Heart left ventricle (tissue), 16 donors: Measurements from ENCODE around the gene GH2. TPM values are rescaled to one million over a fixed set of nuclear protein-coding genes. Genes with fewer than 3 reads are reported as not detected.
"Not testable (repeated sequence)": the region's sequence is repeated elsewhere in the genome, so short reads cannot be mapped to it uniquely, and the experiment has no call there.

Experiments used
- ATAC-seq, 4 donors: fragments of 200-7000 bp; cut with Tn5 transposase; one replicate each; pipeline ENCODE4 v1.9.1; 2020 to 2022; ENCODE audit warnings: moderate library complexity in 4 of 4, mild to moderate bottlenecking in 3 of 4, moderate number of reproducible peaks in 1 of 4
- DNase-seq, 5 donors: peaks; one replicate each; pipeline ENCODE4 v3.0.0-alpha.2; 2020
- H3K27ac ChIP-seq, 12 donors: fragments of 200-600 bp; sonication (generic) in 4 of 12; one replicate each; pipeline versions ENCODE4 v1.5.0 to v1.8.0; 2016 to 2022; ENCODE audit warnings: mild to moderate bottlenecking in 2 of 12
- H3K27me3 ChIP-seq, 9 donors: fragments of 200-600 bp; sonication (generic) in 2 of 9; one replicate each; pipeline versions ENCODE4 v1.5.1 to v1.8.0; 2016 to 2022; ENCODE audit warnings: mild to moderate bottlenecking in 3 of 9
- H3K36me3 ChIP-seq, 9 donors: fragments of 200-600 bp; sonication (generic) in 2 of 9; one replicate each; pipeline versions ENCODE4 v1.5.0 to v1.8.0; 2018 to 2022; ENCODE audit warnings: mild to moderate bottlenecking in 2 of 9
- H3K4me1 ChIP-seq, 12 donors: fragments of 200-600 bp; sonication (generic) in 4 of 12; one replicate each; pipeline versions ENCODE4 v1.5.0 to v1.8.0; 2016 to 2022; ENCODE audit warnings: mild to moderate bottlenecking in 3 of 12
- H3K4me3 ChIP-seq, 12 donors: fragments of 200-600 bp; sonication (generic) in 4 of 12; one replicate each; pipeline versions ENCODE4 v1.5.0 to v1.8.0; 2017 to 2022; ENCODE audit warnings: mild to moderate bottlenecking in 9 of 12, moderate library complexity in 4 of 12
- H3K9me3 ChIP-seq, 12 donors: fragments of 200-600 bp; sonication (generic) in 4 of 12; one replicate each; pipeline versions ENCODE4 v1.5.0 to v1.8.0; 2016 to 2022; ENCODE audit warnings: mild to moderate bottlenecking in 1 of 12
- CTCF ChIP-seq, 12 donors: fragments of 200-600 bp; sonication (generic) in 4 of 12; IDR thresholded peaks; one replicate each; pipeline versions ENCODE4 v1.5.0 to v1.8.0; 2018 to 2022; ENCODE audit warnings: antibody characterized with exemption in 12 of 12, mild to moderate bottlenecking in 5 of 12
- WGBS, 4 donors: extraction: QIAGEN DNeasy Blood & Tissue Kit in 2 of 4; methylation state at CpG; one replicate each; pipeline versions ENCODE4 v1.1.5 to v1.1.7; 2013 to 2018; 5-methylcytosine and 5-hydroxymethylcytosine counted together
- intact Hi-C, 10 donors: fragments of 100-400 bp; cut with DNase I; formaldehyde crosslinking; loops; one replicate each; pipeline versions ENCODE4 v1.11.1 to v1.14.2; 2022
- polyA plus RNA-seq, 2 donors: library from polyadenylated mRNA; stranded (reverse); fragments of 200-250 nt; gene quantifications; one replicate each; pipeline ENCODE4 v1.2.3, GENCODE V29; 2013
- total RNA-seq, 9 donors: library from RNA; depleted of rRNA in 2 of 9; stranded (reverse); fragments of >200 nt in 2 of 9; fragmentation: NEBNext Ultra II Directional in 3 of 9; extraction: Animal tissue kit (Norgen Biotek cat#: 25700) in 3 of 9; gene quantifications; one replicate each; pipeline versions ENCODE4 v1.1.0 to v1.2.4, GENCODE V29; 2016 to 2023
- donor health status: ischemic (EF 13 %, LVEDD 7.1; RV severe dilation, severe dysfunction).
- donor health status: healthy with polysubstance abuse.
- donor health status: DM: no; HTN: yes; CAD: no.
- donor health status: DM: no; HTN: no; CAD: no.
- donor health status: ischemic (EF 25% LVEDD 6.9; RV normal size, moderate dysfunction).
- donor health status: ischemic (EF 25% LVEDD 5.7; RV mildly dilated, moderate dysfunction).
- donor health status: healthy.
- donor health status: DM: yes; HTN: yes; CAD: no.
- donor health status: ischemic (EF 35%, LVEDD 5.7; RV mildly dilated, moderate dysfunction).
- donor health status: nonischemic (EF 11% LVEDD 7.7; RV severe dilation, severe dysfunction).
- donor health status: DM: yes; HTN: yes; CAD: no.
- donor health status: PGD.
- donor health status: ischemic (EF 29% LVEDD 5.4; RV normal size, mild dysfunction).
- donor health status: nonischemic (EF 23%, LVEDD 6.1; RV moderate dilation, normal function).

The GH2 gene
- total and polyA plus RNA-seq, 11 donors = not detected

GRCh38 chr17:63892316-63893037 is 10.7 kb upstream of the GH2 start:
- WGBS, 4 donors = 55 to 74% (median 64%) methylated on average over 11 of the region's 11 CpGs
- H3K9me3 ChIP-seq, ATAC-seq, H3K4me3 ChIP-seq, H3K36me3 ChIP-seq, H3K27me3 ChIP-seq, intact Hi-C loops, H3K27ac ChIP-seq, DNase-seq, H3K4me1 ChIP-seq: not testable (repeated sequence)
- TF ChIP-seq CTCF (IDR thresholded peaks at IDR 0.05) = peak in 1 of 12 donors; percentile 24

GRCh38 chr17:63889026-63889848 is 7.5 kb upstream of the GH2 start:
- ATAC-seq = peak in 3 of 4 donors; percentile 71 to 75 (median 74)
- H3K27ac ChIP-seq, DNase-seq, H3K9me3 ChIP-seq, H3K36me3 ChIP-seq, H3K4me1 ChIP-seq, H3K27me3 ChIP-seq, intact Hi-C loops, H3K4me3 ChIP-seq: not testable (repeated sequence)
- 29 to 36% (median 32%) methylated on average over 13 of the region's 13 CpGs for WGBS, 4 donors
- peak in 11 of 12 donors; percentile 30 to 60 (median 43) for TF ChIP-seq CTCF (IDR thresholded peaks at IDR 0.05)

- H3K27ac ChIP-seq, H3K36me3 ChIP-seq, H3K27me3 ChIP-seq, ATAC-seq, H3K4me1 ChIP-seq, H3K4me3 ChIP-seq, DNase-seq, intact Hi-C loops, H3K9me3 ChIP-seq: not testable (repeated sequence)
- WGBS, 4 donors = 79 to 89% (median 85%) methylated on average over 8 to 11 of the region's 11 CpGs
Measured at GRCh38 chr17:63885119-63885518, 3.4 kb upstream of the GH2 start.

- DNase-seq, intact Hi-C loops, H3K4me1 ChIP-seq, H3K27ac ChIP-seq, H3K9me3 ChIP-seq, H3K27me3 ChIP-seq, H3K36me3 ChIP-seq, ATAC-seq, H3K4me3 ChIP-seq: not testable (repeated sequence)
- 72 to 81% (median 76%) methylated on average over 9 of the region's 9 CpGs for WGBS, 4 donors
Measured at GRCh38 chr17:63882626-63883126, 932 bp upstream of the GH2 start.

GRCh38 chr17:63881337-63881736 is 407 bp downstream of the GH2 start:
- peak; percentile 37 to 76 (median 58) for ATAC-seq
- H3K4me3 ChIP-seq, H3K4me1 ChIP-seq, H3K27ac ChIP-seq, H3K9me3 ChIP-seq, intact Hi-C loops, H3K27me3 ChIP-seq, H3K36me3 ChIP-seq: not testable (repeated sequence)
- TF ChIP-seq CTCF (IDR thresholded peaks at IDR 0.05) = peak in 5 of 12 donors; percentile 10 to 26 (median 22)
- DNase-seq = peak in 3 of 5 donors; percentile 26 to 52 (median 39)
- WGBS, 4 donors = 44 to 51% (median 49%) methylated on average over 9 to 11 of the region's 11 CpGs
